Upper lobe of left lung (tissue), 6 donors: Measurements from ENCODE around the gene PLCE1. TPM values are rescaled to one million over a fixed set of nuclear protein-coding genes. Genes with fewer than 3 reads are reported as not detected.

Experiments
- ATAC-seq, 2 donors: fragments of 200-7000 bp; cut with Tn5 transposase; one replicate each; pipeline ENCODE4 v1.9.1; 2022; ENCODE audit warnings: mild to moderate bottlenecking in 2 of 2, moderate library complexity in 2 of 2; ENCODE audit not compliant: low FRiP score in 2 of 2
- DNase-seq, 2 donors: peaks; one replicate each; pipeline ENCODE4 v3.0.0-alpha.2; 2019 to 2020
- H3K27ac ChIP-seq, 4 donors: fragments of 200-600 bp; sonication (generic); one replicate each; pipeline ENCODE4 v1.5.1; 2016 to 2019
- H3K27me3 ChIP-seq, 4 donors: fragments of 200-600 bp; sonication (generic); one replicate each; pipeline ENCODE4 v1.5.1; 2017 to 2019
- H3K36me3 ChIP-seq, 4 donors: fragments of 200-600 bp; sonication (generic); one replicate each; pipeline ENCODE4 v1.5.1; 2016 to 2019
- H3K4me1 ChIP-seq, 4 donors: fragments of 200-600 bp; sonication (generic); one replicate each; pipeline ENCODE4 v1.5.1; 2018 to 2019
- H3K4me3 ChIP-seq, 4 donors: fragments of 200-600 bp; sonication (generic); one replicate each; pipeline ENCODE4 v1.5.1; 2017 to 2019; ENCODE audit warnings: mild to moderate bottlenecking in 2 of 4, moderate library complexity in 1 of 4
- H3K9me3 ChIP-seq, 4 donors: fragments of 200-600 bp; sonication (generic); one replicate each; pipeline ENCODE4 v1.5.1; 2018 to 2019
- CTCF ChIP-seq, 6 experiments: fragments of 450-650 bp in 4 of 6; fragments of 200-600 bp in 2 of 6; sonication (generic) in 2 of 6; IDR thresholded peaks; one replicate each; pipeline ENCODE4 v1.5.1; 2016 to 2019; ENCODE audit warnings: antibody characterized with exemption in 6 of 6
- EP300 ChIP-seq, 4 donors: sonication (generic); formaldehyde crosslinking; IDR thresholded peaks; one replicate each; pipeline ENCODE4 v1.5.1; 2017; ENCODE audit warnings: antibody characterized with exemption in 4 of 4, control low read depth in 2 of 4
- POLR2A ChIP-seq, 4 donors: fragments of 450-650 bp; IDR thresholded peaks; one replicate each; pipeline ENCODE4 v1.5.1; 2016 to 2017; ENCODE audit warnings: antibody characterized with exemption in 4 of 4, mild to moderate bottlenecking in 2 of 4
- POLR2AphosphoS5 ChIP-seq, 2 donors: sonication (generic); formaldehyde crosslinking; IDR thresholded peaks; one replicate each; pipeline ENCODE4 v1.5.1; 2017; ENCODE audit warnings: antibody characterized with exemption in 2 of 2
- WGBS, 2 donors: methylation state at CpG; one replicate each; pipeline ENCODE4 v1.1.5; 2017 to 2018; 5-methylcytosine and 5-hydroxymethylcytosine counted together
- total RNA-seq, 6 donors: library from RNA; depleted of rRNA in 4 of 6; stranded (reverse); fragments of >200 nt in 4 of 6; gene quantifications; one replicate each; pipeline versions ENCODE4 v1.1.0 to v1.2.1, GENCODE V29; 2016 to 2021
- donor health status: DM: no; HTN: no; CAD: no; lungs with moderate emphysema.
- donor health status: DM: no; HTN: yes; CAD: no; lungs with severe emphysema.

PLCE1 gene
- total RNA-seq, 6 donors from 2014 or later, result 8.4 to 15.0 (median 12.3) TPM

GRCh38 chr10:94010886-94011285 is 17.2 kb downstream of the PLCE1 start:
- no peaks in the 10 kb centered on the region for H3K9me3 ChIP-seq
- no peak overlapping the region for H3K4me3 ChIP-seq
- no peak overlapping the region for H3K27ac ChIP-seq
- no peak for DNase-seq
- TF ChIP-seq CTCF (IDR thresholded peaks at IDR 0.05) (no peak), POLR2A (IDR thresholded peaks at IDR 0.05) (no peak), EP300 (IDR thresholded peaks at IDR 0.05) (no peak), POLR2AphosphoS5 (IDR thresholded peaks at IDR 0.05) (no peak)
- peaks cover 0 to 20% (median 10%) of the 10 kb centered on the region in 4 donors for H3K4me1 ChIP-seq
- no peaks in the 10 kb centered on the region for H3K27me3 ChIP-seq
- ATAC-seq, result no peak
- H3K36me3 ChIP-seq, result no peaks in the 10 kb centered on the region

GRCh38 chr10:94011296-94011695 is 17.6 kb downstream of the PLCE1 start:
- DNase-seq, result no peak
- Histone ChIP-seq H3K27ac (no peak overlapping the region), H3K27me3 (no peaks in the 10 kb centered on the region), H3K9me3 (no peaks in the 10 kb centered on the region), H3K4me1 (peaks cover 0 to 20% (median 10%) of the 10 kb centered on the region in 4 donors), H3K36me3 (no peaks in the 10 kb centered on the region), H3K4me3 (no peak overlapping the region)
- TF ChIP-seq EP300 (IDR thresholded peaks at IDR 0.05) (no peak), POLR2A (IDR thresholded peaks at IDR 0.05) (no peak), CTCF (IDR thresholded peaks at IDR 0.05) (no peak), POLR2AphosphoS5 (IDR thresholded peaks at IDR 0.05) (no peak)
- 71 to 84% methylated on average over 2 of the region's 2 CpGs for WGBS, 2 donors
- no peak for ATAC-seq

GRCh38 chr10:94012834-94013233 is 19.1 kb downstream of the PLCE1 start:
- WGBS, 2 donors, result 80 to 86% methylated on average over 1 of the region's 1 CpG
- H3K4me1 ChIP-seq, result peaks cover 0 to 9% (median under 1%) of the 10 kb centered on the region in 4 donors
- no peaks in the 10 kb centered on the region for H3K36me3 ChIP-seq
- ATAC-seq (no peak), DNase-seq (no peak)
- no peak overlapping the region for H3K27ac ChIP-seq
- no peaks in the 10 kb centered on the region for H3K27me3 ChIP-seq
- TF ChIP-seq POLR2A (IDR thresholded peaks at IDR 0.05) (no peak), EP300 (IDR thresholded peaks at IDR 0.05) (no peak), CTCF (IDR thresholded peaks at IDR 0.05) (no peak), POLR2AphosphoS5 (IDR thresholded peaks at IDR 0.05) (no peak)
- no peaks in the 10 kb centered on the region for H3K9me3 ChIP-seq
- no peak overlapping the region for H3K4me3 ChIP-seq

- Histone ChIP-seq H3K36me3 (no peaks in the 10 kb centered on the region), H3K27ac (no peak overlapping the region), H3K4me1 (peaks cover 0 to 8% (median 0%) of the 10 kb centered on the region in 4 donors), H3K27me3 (no peaks in the 10 kb centered on the region), H3K4me3 (no peak overlapping the region), H3K9me3 (no peaks in the 10 kb centered on the region)
- no peak for TF ChIP-seq CTCF (IDR thresholded peaks at IDR 0.05)
- TF ChIP-seq POLR2AphosphoS5 (IDR thresholded peaks at IDR 0.05), result no peak
- no peak for TF ChIP-seq POLR2A (IDR thresholded peaks at IDR 0.05)
- no peak for TF ChIP-seq EP300 (IDR thresholded peaks at IDR 0.05)
- 30 to 54% methylated on average over 1 of the region's 1 CpG for WGBS, 2 donors
- DNase-seq, result no peak
- ATAC-seq, result peak in 1 of 2 donors; percentile 63
Observed at GRCh38 chr10:94013331-94013760, 19.6 kb downstream of the PLCE1 start.

- peaks cover 0 to 8% (median 0%) of the 10 kb centered on the region in 4 donors for H3K4me1 ChIP-seq
- DNase-seq (no peak), ATAC-seq (peak in 1 of 2 donors; percentile 33)
- no peak overlapping the region for H3K27ac ChIP-seq
- H3K9me3 ChIP-seq, result no peaks in the 10 kb centered on the region
- no peak overlapping the region for H3K4me3 ChIP-seq
- no peaks in the 10 kb centered on the region for H3K36me3 ChIP-seq
- 72 to 74% methylated on average over 3 of the region's 3 CpGs for WGBS, 2 donors
- H3K27me3 ChIP-seq, result no peaks in the 10 kb centered on the region
- no peak for TF ChIP-seq POLR2AphosphoS5 (IDR thresholded peaks at IDR 0.05)
- no peak for TF ChIP-seq POLR2A (IDR thresholded peaks at IDR 0.05)
- TF ChIP-seq CTCF (IDR thresholded peaks at IDR 0.05), result no peak
- no peak for TF ChIP-seq EP300 (IDR thresholded peaks at IDR 0.05)
Observed at GRCh38 chr10:94014304-94014703, 20.6 kb downstream of the PLCE1 start.
